ENCODE measurements around the gene MFGE8.

DNA sequence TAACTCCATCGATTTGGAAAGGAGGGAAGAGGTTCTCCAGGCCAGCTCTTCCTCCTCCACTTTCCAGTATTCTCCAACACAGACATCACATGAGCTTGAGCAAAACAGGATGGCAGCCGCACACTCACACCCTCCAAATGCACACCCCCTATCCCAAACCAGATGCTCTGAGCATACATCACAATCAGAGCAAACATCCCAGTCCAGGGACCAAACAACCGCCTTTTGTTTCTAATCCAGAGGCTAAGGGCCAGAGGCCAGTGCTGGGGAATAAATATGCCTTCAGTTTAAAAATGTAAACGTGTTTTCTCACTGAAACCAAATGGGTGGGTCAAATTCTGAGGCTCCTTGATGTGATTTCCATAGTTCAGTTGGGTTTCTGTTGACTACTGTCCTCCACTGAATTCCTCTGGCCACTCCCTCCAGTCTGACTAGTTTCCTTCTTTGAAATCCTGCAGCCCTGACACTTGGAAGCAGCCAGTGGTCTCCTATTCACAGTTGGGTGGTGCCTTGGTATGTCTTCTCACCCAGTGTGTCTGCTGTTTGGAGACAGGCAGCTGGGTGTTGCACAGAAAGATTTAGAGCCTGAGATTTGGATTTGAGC, 19.2 kb upstream of the MFGE8 start:
- TF ChIP-seq, protein P1, sequence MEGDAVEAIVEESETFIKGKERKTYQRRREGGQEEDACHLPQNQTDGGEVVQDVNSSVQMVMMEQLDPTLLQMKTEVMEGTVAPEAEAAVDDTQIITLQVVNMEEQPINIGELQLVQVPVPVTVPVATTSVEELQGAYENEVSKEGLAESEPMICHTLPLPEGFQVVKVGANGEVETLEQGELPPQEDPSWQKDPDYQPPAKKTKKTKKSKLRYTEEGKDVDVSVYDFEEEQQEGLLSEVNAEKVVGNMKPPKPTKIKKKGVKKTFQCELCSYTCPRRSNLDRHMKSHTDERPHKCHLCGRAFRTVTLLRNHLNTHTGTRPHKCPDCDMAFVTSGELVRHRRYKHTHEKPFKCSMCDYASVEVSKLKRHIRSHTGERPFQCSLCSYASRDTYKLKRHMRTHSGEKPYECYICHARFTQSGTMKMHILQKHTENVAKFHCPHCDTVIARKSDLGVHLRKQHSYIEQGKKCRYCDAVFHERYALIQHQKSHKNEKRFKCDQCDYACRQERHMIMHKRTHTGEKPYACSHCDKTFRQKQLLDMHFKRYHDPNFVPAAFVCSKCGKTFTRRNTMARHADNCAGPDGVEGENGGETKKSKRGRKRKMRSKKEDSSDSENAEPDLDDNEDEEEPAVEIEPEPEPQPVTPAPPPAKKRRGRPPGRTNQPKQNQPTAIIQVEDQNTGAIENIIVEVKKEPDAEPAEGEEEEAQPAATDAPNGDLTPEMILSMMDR (IDR thresholded peaks at IDR 0.05) = no peak
- TF ChIP-seq EP300 (IDR thresholded peaks at IDR 0.05; ENCODE audit: low read depth) (no peak), POLR2AphosphoS5 (IDR thresholded peaks at IDR 0.05) (no peak), POLR2A (IDR thresholded peaks at IDR 0.05) (no peak)

All from transverse colon (tissue), 4 donors.